RPMI8226 (cell line): ENCODE results near the gene SPDYE3.
A peak's percentile ranks its signal among the peaks of the same experiment; 100 is the strongest.
"Not testable (repeated sequence)": the region's sequence is repeated elsewhere in the genome, so short reads cannot be mapped to it uniquely, and the experiment has no call there.

ENCODE experiments used
- DNase-seq: peaks from one replicate; pipeline ENCODE4 v3.0.0-alpha.2; 2015

SPDYE3 gene, protein sequence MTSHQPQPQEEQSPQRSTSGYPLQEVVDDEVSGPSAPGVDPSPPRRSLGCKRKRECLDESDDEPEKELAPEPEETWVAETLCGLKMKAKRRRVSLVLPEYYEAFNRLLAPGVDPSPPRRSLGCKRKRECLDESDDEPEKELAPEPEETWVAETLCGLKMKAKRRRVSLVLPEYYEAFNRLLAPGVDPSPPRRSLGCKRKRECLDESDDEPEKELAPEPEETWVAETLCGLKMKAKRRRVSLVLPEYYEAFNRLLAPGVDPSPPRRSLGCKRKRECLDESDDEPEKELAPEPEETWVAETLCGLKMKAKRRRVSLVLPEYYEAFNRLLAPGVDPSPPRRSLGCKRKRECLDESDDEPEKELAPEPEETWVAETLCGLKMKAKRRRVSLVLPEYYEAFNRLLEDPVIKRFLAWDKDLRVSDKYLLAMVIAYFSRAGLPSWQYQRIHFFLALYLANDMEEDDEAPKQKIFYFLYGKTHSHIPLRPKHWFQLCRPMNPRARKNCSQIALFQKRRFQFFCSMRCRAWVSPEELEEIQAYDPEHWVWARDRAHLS

DNA sequence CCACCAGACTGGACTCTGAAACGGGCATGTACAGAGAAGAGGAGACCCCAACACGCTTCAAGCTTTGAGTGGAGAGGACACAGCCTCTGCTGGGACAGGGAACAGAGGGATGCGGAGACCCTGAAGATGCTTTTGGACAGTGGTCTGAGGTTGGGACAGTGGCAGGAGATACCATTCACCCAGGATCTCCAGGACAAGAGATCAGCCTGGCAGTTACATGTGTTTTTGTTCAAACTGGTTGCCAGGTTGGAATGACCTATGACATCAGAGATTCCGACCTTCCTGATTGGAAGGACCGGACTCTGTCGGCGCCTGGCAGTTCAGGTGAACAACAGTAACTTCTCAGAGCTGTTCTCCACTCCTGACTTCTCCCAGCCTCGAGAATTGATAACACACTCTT, at the start of gene SPDYE3:
SPDYE3 (plus strand) TSS at position 301 of the 400 bp plus-strand sequence. CDS start 184 bp downstream, outside the sequence.
- DNase-seq, result not testable (repeated sequence)

DNA sequence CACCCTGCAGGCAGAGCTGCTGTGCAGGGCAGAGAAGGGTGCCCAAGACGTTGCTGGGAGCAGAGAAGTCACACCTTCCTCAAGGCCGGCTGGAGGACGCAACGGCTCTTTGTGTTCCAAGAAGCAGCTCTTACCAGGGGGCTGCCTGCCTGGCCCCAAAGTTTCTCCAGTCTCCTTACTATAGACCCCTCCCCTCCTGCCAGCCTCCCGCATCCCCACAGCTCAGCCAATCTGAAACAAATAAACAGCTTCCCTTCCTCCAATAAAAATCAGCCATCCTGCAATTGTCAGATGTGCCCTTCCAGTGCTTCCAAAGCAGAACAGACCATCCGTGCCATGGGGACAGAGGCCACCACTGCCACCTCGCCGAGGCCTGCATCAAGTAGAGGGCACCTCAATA, 47.5 kb upstream of the SPDYE3 start:
- not testable (repeated sequence) for DNase-seq

DNA sequence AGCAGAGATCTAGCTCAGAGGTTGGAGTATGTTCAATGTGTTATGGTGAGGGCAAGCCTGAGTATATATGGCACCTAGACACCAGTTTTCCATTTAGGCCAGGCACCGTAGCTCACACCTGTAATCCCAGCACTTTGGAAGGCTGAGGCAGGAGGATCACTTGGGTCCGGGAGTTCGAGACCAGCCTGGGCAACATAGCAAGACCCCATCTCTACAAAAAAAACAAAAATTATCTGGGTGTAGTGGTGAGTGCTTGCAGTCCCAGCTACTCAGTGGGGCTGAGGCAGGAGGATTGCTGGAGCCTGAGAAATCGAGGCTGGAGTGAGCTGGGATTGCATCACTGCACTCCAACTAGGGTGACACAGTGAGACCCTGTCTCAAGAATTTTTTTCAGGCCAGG, 44.6 kb upstream of the SPDYE3 start:
- not testable (repeated sequence) for DNase-seq

DNA sequence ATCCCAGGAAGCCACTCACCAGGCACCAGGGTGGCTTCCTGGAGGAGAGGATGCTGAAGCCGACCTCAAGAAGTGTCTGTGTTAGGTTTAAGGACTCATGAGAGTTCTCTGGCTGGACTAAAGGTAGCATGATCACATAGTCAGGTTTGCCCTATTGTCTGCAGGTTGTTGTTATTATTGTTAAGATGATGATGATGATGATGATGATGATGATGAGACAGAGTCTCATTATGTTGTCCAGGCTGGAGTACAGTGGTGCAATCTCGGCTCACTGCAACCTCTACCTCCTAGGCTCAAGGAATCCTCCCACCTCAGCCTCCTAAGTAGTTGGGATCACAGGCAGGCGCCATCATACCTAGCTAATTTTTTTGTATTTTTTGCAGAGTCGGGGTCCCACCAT, 43.3 kb upstream of the SPDYE3 start:
- not testable (repeated sequence) for DNase-seq

DNA sequence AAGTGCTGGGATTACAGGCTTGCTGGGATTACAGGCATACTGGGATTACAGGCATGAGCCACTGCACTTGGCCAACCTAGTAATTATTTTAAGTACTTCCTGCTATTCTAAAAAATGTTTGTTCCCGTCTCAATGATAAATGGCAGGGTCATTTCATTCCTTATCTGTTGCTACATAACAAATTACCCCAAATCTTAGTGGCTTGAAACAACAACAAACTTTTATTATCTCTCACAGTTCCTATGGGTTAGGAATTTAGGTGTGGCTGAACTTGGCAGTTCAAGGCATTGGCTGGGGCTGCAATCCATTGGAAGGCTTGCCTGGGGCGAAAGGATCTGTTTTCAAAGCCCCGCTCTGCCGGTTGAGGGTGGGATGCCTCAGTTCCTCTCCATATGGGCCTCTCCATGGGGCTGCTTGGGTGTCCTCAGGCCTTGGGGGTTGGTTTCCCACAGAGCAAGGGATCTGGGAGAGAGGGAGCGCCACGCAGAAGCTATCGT, 42.8 kb upstream of the SPDYE3 start:
- DNase-seq, result not testable (repeated sequence)

DNA sequence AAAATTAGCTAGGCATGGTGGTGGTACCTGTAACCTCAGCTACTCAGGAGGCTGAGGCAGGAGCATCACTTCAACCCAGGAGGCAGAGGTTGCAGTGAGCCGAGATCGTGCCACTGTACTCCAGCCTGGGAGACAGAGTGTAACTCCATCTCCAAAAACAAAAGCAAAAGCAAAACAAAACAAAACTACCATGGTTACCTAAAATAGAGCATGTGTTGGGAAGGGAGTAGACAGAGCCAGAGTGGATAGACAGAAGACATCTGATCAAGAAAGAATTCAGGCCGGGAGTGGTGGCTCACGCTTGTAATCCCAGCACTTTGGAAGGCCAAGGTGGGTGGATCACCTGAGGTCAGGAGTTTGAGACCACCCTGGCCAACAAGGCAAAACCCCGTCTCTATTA, 41.7 kb upstream of the SPDYE3 start:
- DNase-seq, result not testable (repeated sequence)

DNA sequence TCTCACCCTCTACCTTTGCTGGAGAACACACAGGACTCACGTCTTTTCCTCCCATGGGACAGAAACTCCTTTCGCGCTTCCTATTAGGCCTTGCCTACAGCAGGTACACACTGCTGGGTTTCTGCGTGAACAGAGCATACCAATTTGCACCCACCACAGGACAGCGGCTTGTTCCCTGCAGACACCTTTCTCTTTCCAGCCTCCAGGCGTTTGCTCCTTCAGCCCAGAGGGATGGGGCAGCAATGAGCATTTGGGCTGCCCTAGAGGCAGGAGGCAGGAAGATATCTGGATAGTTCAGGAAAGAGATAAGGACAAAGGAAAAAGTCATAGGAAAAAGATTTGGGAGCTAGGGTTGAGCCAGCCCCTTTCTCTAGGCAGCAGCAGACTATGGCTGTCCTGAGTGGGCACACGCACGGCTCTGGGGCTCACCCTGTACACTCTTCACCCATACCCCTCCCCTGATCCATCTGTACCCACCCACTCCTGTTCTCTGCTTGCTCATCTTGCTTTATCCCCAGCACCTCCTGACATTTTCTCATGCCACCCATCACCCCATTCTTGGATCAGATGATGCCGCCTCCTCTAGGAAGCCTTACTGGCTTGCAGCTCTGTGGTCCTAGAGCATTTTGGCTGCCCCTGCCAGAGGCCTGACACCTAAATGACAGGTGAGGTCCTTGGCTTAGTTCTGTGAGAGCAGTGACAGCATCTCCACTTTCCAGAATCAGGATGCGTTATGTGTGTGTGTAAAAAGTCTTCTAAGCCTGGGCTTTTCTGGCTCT, 40.7 kb upstream of the SPDYE3 start:
- no peak for DNase-seq

DNA sequence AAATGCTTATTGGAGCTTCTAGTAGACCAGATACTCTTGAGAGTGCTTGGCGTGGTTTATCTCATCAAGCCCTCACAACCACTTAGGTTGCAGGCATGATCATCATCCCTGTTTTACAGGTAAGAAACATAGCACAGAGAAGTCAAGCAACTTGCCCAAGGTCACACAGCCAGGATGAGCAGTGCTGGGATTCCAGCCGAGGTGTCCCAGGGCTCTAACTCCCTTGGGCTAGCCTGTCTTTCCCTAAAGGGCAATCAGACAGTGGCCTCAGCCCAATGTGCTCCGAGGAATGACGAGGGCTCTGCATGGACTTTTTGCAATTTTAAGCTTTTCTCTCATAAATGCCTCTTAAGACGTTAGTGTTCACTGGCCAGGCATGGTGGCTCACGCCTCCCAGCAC, 39.9 kb upstream of the SPDYE3 start:
- DNase-seq, result no peak

DNA sequence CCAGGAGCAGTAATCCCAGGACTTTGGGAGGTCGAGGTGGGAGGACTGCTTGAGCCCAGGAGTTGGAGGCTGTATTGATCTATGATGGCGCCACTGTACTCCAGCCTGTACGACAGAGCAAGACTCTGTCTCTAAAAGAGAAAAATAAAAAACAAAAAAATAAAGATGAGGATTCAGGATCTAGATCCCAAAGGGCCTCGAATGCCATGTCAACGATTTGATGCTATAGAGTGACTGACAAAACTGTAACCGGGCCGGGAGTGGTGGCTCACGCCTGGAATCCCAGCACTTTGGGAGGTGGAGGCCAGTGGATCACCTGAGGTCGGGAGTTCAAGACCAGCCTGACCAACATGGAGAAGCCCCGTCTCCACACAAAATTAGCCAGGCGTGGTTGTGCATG, 38.6 kb upstream of the SPDYE3 start:
- DNase-seq, result not testable (repeated sequence)

DNA sequence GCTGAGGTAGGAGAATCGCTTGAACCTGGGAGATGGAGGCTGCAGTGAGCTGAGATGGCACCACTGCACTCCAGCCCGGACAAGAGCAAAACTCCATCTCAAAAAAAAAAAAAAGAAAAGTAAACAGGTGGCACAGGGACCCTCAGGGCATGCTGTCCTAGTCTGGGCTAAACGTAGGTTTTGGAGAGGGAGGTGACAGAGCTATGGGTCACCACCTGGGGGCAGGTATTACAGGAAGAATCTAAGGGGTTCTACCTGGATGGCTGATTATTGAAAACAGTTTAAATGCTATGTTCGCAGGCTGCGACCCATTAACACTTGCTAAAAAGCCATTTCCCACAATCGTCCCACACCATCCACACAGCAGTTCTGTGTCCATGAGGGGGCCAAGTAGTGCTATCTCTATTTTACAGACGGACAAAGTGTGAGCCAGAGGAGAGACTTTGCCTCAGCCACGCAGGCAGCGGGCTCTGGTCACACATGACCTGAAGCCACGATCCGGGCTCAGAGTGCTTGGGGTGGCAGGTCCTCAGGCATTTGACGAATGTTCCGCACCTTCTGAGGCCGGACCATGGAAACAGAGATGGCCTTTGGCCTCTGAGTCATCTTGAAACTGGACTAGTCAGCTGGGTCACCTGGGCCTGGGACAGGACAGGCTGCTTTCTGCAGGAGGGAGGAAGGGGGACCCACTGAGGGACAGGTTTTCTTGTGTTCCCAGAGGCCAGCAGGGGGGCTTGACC, 38.0 kb upstream of the SPDYE3 start:
- DNase-seq, result not testable (repeated sequence)

DNA sequence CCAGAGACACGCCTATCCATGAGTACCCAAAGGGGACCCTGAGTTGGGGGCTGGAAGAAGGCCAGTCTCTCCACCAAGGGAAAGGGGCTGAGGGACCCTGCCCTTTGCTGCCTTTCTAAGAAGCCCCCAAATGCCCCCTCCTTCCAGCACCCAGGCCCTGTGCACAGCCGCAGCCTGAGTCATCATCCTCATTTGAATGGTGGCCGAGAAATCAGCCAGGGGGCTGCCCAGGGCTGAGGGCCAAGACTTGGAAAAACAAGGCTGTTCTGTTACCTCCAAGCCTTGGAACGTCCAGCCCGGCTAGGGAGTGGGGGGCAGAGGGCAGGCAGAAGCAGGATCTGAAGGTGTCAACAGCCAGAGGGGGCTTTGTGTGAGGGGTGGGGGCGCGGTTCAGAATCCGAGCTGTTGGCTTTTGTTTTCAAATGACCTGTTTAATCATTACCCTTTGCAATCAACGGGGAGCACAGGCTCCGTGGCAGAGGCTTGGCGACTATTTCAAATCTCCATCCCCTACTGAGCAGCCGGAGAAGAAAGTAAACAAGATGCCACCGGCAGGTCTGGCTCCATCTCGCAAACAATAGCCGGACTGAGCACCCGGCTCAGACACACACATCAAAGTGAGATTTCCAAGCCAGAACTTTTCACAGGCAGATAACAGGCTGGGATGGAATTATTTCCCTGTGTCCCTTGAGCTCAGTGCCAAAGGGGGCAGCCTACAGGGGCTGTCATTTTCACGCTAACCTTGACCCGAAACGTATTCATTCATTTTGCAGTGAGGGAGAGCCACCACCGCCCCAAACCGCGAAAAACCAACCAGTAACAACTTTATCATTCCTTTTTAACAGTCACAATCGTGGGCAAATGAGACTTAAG, 37.2 kb upstream of the SPDYE3 start:
- DNase-seq, result not testable (repeated sequence)

DNA sequence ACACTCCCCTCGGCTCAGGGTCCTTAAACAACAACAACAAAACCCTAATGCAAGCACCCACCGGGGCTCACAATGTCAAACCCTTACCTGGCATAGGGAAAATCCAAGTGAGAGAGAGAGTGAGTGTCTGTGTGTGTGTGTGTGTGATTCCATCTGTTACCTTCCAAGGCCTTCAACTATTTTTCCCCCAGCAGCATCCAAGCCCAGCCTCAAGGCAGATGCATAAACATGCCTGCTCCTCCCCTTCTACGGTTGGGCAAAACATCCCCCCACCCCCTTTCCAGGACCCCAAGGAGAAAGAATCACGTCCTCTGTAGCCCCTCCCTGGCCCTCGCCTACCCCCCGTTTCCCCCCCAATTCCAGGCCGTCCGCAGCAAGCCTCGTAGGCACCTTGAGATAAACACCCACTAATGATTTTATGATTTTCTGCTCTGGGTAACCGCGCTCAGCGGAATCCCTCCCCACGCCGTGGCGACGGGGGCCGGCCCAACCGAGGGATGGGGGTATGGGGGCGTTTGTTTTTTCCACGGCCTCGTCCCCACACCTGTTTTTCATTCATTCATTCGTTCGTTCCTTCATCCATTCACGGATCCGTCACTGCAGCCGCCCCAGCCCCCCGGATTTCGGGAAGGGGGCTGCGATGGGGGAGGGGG, 36.4 kb upstream of the SPDYE3 start:
- not testable (repeated sequence) for DNase-seq

DNA sequence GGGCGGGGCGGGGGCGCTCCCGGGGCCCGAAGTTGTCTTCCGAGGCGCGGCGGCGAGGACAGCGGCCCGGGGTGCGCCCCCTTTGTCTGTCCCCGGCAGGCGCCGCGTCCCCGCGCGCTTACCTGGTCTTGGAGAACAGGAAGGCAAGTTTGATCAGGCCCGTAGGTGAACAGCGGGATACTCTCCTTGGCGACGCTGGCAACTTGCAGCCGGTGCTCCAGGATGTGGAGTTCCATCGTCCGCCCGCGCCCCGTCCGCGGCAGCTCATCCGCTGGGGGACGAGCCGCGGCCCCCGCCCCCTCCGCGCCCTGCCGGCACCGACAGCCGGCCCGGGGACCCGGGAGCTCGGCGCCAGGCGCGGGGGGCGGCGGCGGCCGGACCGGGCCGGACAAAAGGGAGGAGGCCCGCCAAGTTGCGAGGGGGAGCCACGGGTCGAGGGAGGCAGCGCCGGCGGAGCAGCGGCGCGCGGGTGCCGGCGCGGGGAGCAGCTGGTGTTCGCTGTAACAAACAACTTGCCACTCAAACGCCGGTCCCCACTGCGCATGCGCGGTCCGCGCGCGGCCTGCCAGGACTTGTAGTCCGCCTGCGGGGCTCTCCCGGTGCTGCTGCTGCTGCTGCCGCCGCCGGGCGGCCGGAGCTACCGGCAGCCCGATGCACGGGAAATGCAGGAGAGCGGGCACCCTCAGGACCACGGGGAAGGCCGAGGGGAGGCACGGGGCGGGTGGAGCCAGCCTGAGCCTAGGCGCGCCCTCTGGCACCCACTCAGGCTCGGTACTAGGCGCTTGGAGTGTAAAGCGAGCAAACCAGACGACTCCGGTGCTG, 35.6 kb upstream of the SPDYE3 start:
- peak; percentile 98 for DNase-seq

DNA sequence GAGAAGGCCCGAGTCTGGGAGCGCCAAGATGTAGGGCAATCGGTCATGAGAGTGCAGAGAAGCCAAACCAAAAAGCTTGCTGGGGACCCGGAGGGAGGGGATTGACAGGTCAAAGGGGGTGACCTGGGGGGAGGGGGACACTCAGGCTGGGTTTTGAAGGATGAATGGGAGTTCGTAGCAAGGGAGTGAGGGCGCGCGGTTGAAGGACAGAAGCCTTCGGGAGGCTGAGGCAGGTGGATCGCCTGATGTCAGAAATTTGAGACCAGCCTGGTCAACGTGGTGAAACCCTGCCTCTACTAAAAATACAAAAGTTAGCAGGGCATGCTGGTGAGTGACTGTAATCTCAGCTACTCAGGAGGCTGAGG, 35.0 kb upstream of the SPDYE3 start:
- not testable (repeated sequence) for DNase-seq

DNA sequence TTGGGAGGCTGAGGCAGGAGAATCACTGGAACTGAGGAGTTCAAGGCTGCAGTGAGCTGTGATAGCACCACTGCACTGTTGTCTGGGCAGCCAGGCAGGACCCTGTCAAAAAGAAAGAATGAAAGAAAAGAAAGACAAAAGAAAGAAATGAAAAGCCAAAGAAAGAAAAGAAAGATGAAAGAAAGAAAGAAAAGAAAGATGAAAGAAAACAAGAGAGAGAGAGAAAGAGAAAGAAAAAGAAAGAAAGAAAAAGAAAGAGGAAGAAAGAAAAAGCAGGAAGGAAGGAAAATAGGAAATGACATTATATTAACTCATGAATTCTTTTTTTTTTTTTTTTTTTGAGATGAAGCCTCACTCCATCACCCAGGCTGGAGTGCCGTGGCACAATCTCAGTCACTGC, 32.4 kb upstream of the SPDYE3 start:
- no peak for DNase-seq

DNA sequence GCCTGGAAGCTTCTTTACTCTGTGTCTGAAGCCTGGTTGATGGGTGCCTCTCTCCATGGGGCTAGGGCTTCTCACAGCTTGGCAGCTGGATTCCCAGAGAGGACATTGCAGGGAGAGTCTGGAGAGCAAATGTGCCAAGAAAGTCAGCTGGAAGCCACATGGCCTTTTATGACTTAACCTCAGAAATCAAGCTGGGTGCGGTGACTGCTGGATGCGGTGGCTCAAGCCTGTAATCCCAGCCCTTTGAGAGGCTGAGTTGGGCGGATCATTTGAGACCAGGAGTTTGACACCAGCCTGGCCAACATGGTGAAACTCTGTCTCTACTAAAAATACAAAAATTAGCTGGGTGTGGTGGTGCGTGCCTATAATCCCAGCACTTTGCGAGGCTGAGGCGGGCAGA, 31.4 kb upstream of the SPDYE3 start:
- not testable (repeated sequence) for DNase-seq

DNA sequence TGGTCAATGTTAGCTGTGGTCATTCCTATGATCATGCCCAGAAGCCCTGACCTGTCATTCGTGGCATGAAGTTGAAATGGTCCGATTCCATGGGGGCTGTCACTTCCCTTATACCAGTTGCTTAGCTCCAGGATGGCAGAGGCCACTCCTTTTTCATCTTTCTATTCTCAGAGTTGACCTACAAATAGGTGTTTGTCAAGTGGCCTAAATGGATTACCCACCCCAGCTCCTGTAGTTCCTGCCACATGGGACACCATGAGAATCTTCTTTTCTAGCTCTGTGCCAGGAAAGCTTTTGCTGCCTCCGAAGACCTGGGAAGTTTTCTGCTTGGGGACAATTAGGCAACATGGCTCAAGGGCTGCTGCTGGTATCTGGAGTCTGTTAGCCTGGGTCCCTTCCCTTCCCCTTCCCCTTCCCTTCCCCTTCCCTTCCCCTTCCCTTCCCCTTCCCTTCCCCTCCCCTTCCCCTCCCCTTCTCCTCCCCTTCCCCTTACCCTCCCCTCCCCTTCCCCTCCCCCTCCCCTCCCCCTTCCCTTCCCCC, 25.4 kb upstream of the SPDYE3 start:
- not testable (repeated sequence) for DNase-seq

DNA sequence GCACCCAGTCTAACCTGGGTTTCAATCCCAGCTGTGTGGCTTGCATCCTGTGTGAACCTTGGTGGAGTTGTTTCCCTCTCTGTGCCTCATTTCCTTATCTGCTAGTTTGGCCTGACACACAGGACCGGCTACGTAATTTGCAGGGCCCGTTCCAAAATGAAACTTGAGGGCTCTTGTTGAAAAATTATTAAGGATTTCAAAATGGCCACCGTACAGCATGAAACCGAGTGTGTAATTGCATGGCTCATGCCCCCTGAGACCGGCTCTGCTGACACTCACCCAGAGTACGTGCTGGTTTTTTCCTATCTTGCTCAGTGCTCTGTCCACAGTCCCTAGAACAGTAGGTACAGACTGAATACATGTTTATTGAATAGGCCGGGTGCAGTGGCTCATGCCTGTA, 24.4 kb upstream of the SPDYE3 start:
- DNase-seq, result not testable (repeated sequence)

DNA sequence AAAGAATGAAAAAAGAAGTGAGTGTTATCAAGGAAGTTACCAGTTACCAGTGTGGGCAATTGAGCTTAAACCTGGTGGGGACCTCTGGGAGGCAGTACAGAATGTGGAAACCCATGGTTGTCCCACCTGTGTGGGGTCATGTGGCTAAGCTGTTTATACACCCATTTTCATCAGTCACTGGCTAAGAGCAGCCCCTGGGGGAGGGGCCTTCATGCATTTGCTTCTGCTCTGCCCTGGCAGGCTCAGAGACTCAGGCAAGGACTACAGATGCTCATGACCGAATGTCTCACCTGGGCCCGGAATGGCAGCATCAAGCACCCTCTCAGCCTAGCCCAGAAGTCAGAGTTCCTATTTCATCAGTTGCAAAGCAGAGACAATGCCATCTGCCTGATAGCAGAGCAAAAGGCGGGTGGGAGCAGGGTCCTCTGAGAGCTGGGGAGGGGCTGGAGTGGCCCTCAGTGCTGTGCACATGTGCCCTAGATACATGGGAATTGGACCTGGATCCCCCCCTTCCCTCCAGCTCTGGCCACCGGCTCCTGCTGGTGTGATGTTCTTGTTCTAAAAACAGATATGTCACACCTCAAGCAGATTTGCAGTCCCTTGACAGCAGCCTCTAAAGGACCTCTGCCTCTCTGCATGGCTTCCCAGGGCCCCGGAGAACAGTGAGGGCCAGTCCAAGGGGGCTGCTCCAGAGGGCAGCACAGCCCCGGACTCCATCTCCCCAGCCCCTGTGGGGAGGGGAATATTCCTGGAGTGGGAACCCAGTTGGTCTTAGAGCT, 20.1 kb upstream of the SPDYE3 start:
- not testable (repeated sequence) for DNase-seq
